MM.1S (cell line): ENCODE data around the gene ZNF512.

ENCODE experiments used
- CTCF ChIP-seq: fragments of 300-600 bp; sonication (generic); IDR thresholded peaks from 2 replicates; pipeline ENCODE4 v1.5.1; 2016; ENCODE audit warnings: antibody characterized with exemption, low read length, mixed read lengths
- EZH2phosphoT487 ChIP-seq: fragments of 300-600 bp; sonication (generic); IDR thresholded peaks from 2 replicates; pipeline ENCODE4 v1.6.1; 2018; ENCODE audit warnings: antibody characterized with exemption, low read length

- TF ChIP-seq CTCF, result no peak
- TF ChIP-seq EZH2phosphoT487, result no peak
Measured at GRCh38 chr2:27583390-27583915, 611 bp downstream of the ZNF512 start.
